ENCODE measurements around the gene LSM14A. TPM values are rescaled to one million over a fixed set of nuclear protein-coding genes. Genes with fewer than 3 reads are reported as not detected.

The LSM14A gene
- total RNA-seq, 1 experiment from 2014 or later: 67.4 TPM

DNA sequence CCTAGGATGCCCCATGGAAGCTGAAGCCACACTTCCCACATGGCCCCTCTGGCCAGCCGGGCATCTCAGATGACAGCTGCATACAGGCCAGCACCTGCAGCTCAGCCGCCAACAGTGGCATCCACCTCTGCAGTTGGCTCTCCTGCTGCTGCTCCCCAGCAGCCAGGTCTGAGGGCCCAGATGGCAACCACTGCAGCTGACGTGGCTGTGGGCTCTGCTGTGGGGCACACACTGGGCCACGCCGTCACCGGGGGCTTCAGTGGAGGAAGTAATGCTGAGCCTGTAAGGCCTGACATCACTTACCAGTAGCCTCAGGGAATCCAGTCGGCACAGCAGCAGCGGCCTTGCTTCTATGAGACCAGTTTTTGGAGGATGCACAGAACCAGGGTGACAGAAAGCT, 45.3 kb upstream of the LSM14A start:
- TF ChIP-seq EZH2 (IDR thresholded peaks at IDR 0.05; ENCODE audit: low read length, unreplicated experiment): no peak
- TF ChIP-seq CTCF (conservative IDR thresholded peaks at IDR 0.05; ENCODE audit: low read depth, low read length): no peak
- no peak for TF ChIP-seq EZH2phosphoT487 (IDR thresholded peaks at IDR 0.05; ENCODE audit: borderline replicate concordance, low read length)
- ATAC-seq (no peak), DNase-seq (no peak)
- intact Hi-C loops (cut with micrococcal nuclease): no loop called here
- no peaks in the 10 kb centered on the region for H4K20me1 ChIP-seq (ENCODE audit: low read length)
- H3K4me1 ChIP-seq (ENCODE audit: insufficient read depth, low read length): no peaks in the 10 kb centered on the region
- H3K4me3 ChIP-seq (ENCODE audit: low read length): no peak overlapping the region
- no peaks in the 10 kb centered on the region for H3K9me2 ChIP-seq (replicated peaks; ENCODE audit: low read length)
- no peak overlapping the region for H3K4me2 ChIP-seq (ENCODE audit: low read length)
- H3K36me3 ChIP-seq (ENCODE audit: low read depth, low read length): no peaks in the 10 kb centered on the region
- BruUV-seq (replicated peaks): no TSS peak
- no peaks in the 10 kb centered on the region for H3K9me3 ChIP-seq (ENCODE audit: low read length)
- CTCF ChIA-PET: no interaction called here
- H3K79me2 ChIP-seq (ENCODE audit: low read length): no peaks in the 10 kb centered on the region
- no peaks in the 10 kb centered on the region for H3K27me3 ChIP-seq (ENCODE audit: low read length)
- no peak overlapping the region for H2AFZ ChIP-seq (ENCODE audit: low read length)
- no peak overlapping the region for H3K27ac ChIP-seq (ENCODE audit: low read length)
- H3F3A ChIP-seq (ENCODE audit: low read length, unreplicated experiment): no peaks in the 10 kb centered on the region
- POLR2A ChIA-PET (ENCODE audit: unreplicated experiment): no interaction called here
- no peak overlapping the region for H3K9ac ChIP-seq (ENCODE audit: low read length)

GRCh38 chr19:34127684-34128189, 44.6 kb upstream of the LSM14A start:
- H3K27me3 ChIP-seq (ENCODE audit: low read length): no peaks in the 10 kb centered on the region
- no peaks in the 10 kb centered on the region for H3F3A ChIP-seq (ENCODE audit: low read length, unreplicated experiment)
- DNase-seq (no peak), ATAC-seq (no peak)
- no peaks in the 10 kb centered on the region for H3K9me2 ChIP-seq (replicated peaks; ENCODE audit: low read length)
- no peak overlapping the region for H3K4me2 ChIP-seq (ENCODE audit: low read length)
- no peaks in the 10 kb centered on the region for H3K9me3 ChIP-seq (ENCODE audit: low read length)
- CTCF ChIA-PET: no interaction called here
- BruUV-seq (replicated peaks): no TSS peak
- no peak overlapping the region for H3K4me3 ChIP-seq (ENCODE audit: low read length)
- no peak overlapping the region for H3K27ac ChIP-seq (ENCODE audit: low read length)
- H2AFZ ChIP-seq (ENCODE audit: low read length): no peak overlapping the region
- intact Hi-C loops (cut with micrococcal nuclease): no loop called here
- TF ChIP-seq EZH2phosphoT487 (IDR thresholded peaks at IDR 0.05; ENCODE audit: borderline replicate concordance, low read length) (no peak), EZH2 (IDR thresholded peaks at IDR 0.05; ENCODE audit: low read length, unreplicated experiment) (no peak), CTCF (conservative IDR thresholded peaks at IDR 0.05; ENCODE audit: low read depth, low read length) (no peak)
- no peak overlapping the region for H3K9ac ChIP-seq (ENCODE audit: low read length)
- no peaks in the 10 kb centered on the region for H4K20me1 ChIP-seq (ENCODE audit: low read length)
- H3K79me2 ChIP-seq (ENCODE audit: low read length): no peaks in the 10 kb centered on the region
- no peaks in the 10 kb centered on the region for H3K4me1 ChIP-seq (ENCODE audit: insufficient read depth, low read length)
- H3K36me3 ChIP-seq (ENCODE audit: low read depth, low read length): no peaks in the 10 kb centered on the region
- POLR2A ChIA-PET (ENCODE audit: unreplicated experiment): no interaction called here

- H3K9ac ChIP-seq (ENCODE audit: low read length): no peak overlapping the region
- no peak overlapping the region for H3K4me3 ChIP-seq (ENCODE audit: low read length)
- no peaks in the 10 kb centered on the region for H3K79me2 ChIP-seq (ENCODE audit: low read length)
- H3K4me2 ChIP-seq (ENCODE audit: low read length): no peak overlapping the region
- BruUV-seq (replicated peaks): no TSS peak
- no peaks in the 10 kb centered on the region for H4K20me1 ChIP-seq (ENCODE audit: low read length)
- DNase-seq: no peak
- intact Hi-C loops (cut with micrococcal nuclease): no loop called here
- POLR2A ChIA-PET (ENCODE audit: unreplicated experiment): no interaction called here
- no peak for ATAC-seq
- H2AFZ ChIP-seq (ENCODE audit: low read length): no peak overlapping the region
- H3K27ac ChIP-seq (ENCODE audit: low read length): no peak overlapping the region
- no peaks in the 10 kb centered on the region for H3K9me3 ChIP-seq (ENCODE audit: low read length)
- no peaks in the 10 kb centered on the region for H3K4me1 ChIP-seq (ENCODE audit: insufficient read depth, low read length)
- CTCF ChIA-PET: no interaction called here
- H3F3A ChIP-seq (ENCODE audit: low read length, unreplicated experiment): no peaks in the 10 kb centered on the region
- H3K27me3 ChIP-seq (ENCODE audit: low read length): no peaks in the 10 kb centered on the region
- H3K36me3 ChIP-seq (ENCODE audit: low read depth, low read length): no peaks in the 10 kb centered on the region
- no peak for TF ChIP-seq EZH2 (IDR thresholded peaks at IDR 0.05; ENCODE audit: low read length, unreplicated experiment)
- TF ChIP-seq EZH2phosphoT487 (IDR thresholded peaks at IDR 0.05; ENCODE audit: borderline replicate concordance, low read length): no peak
- TF ChIP-seq CTCF (conservative IDR thresholded peaks at IDR 0.05; ENCODE audit: low read depth, low read length): no peak
- H3K9me2 ChIP-seq (replicated peaks; ENCODE audit: low read length): no peaks in the 10 kb centered on the region
Measured at GRCh38 chr19:34128558-34129250, 43.6 kb upstream of the LSM14A start.

Measured in PC-3 (cell line).